HCT116 (cell line): ENCODE results near the gene GTF2H2C. TPM values are rescaled to one million over a fixed set of nuclear protein-coding genes. Genes with fewer than 3 reads are reported as not detected.

Source experiments
- ATAC-seq: fragments of 200-7000 bp; cut with Tn5 transposase; 2 replicates; pipeline ENCODE4 v1.9.1; 2020; ENCODE audit warnings: mild to moderate bottlenecking, moderate library complexity
- BruUV-seq: library from RNA; stranded (reverse); fragments of 400-500 nt; replicated peaks from 2 replicates; lab custom pipeline; 2021; lab: Mats Ljungman, UMichigan
- CTCF ChIA-PET: fragments of 300-600 bp; sonication (Branson Sonifier 250); formaldehyde crosslinking; loops from one replicate; lab custom pipeline; 2021; ENCODE audit warnings: antibody characterized with exemption; lab: Charles Lee
- POLR2A ChIA-PET: fragments of 300-600, 350-600 bp; sonication (Branson Sonifier 250); formaldehyde crosslinking; loops from one replicate; lab custom pipeline; 2021; ENCODE audit warnings: antibody characterized with exemption; lab: Charles Lee
- RAD21 ChIA-PET, 2 experiments: fragments of 300-600 bp; sonication (Branson Sonifier 250); formaldehyde crosslinking; loops; one replicate each; lab custom pipeline; 2023; ENCODE audit warnings: low total read pairs in 2 of 2; ENCODE audit not compliant: uncharacterized antibody in 2 of 2, unreplicated experiment in 2 of 2, low non-redundant PET in 1 of 2; lab: Charles Lee
- DNase-seq: peaks from one replicate; pipeline ENCODE4 v3.0.0-alpha.2; 2010; ENCODE audit warnings: low read depth, low spot score
- H2AFZ ChIP-seq: fragments of 200-600 bp; shearing (Covaris generic), sonication (generic); 2 replicates; pipeline ENCODE4 v1.6.1; 2017; ENCODE audit warnings: low read depth, mixed run types, mixed read lengths, antibody characterized with exemption, low read length; ENCODE audit not compliant: poor library complexity, severe bottlenecking
- H3K27ac ChIP-seq: 2 replicates; pipeline ENCODE4 v1.5.1; 2012; ENCODE audit warnings: low read depth, low read length
- H3K27me3 ChIP-seq: fragments of 200-600 bp; sonication (generic); 2 replicates; pipeline ENCODE4 v1.6.1; 2016; ENCODE audit warnings: mixed run types, low read length, mixed read lengths; ENCODE audit not compliant: insufficient read depth
- H3K36me3 ChIP-seq, 2 experiments: fragments of 200-500 bp in 1 of 2; fragments of 200-600 bp in 1 of 2; sonication (Bioruptor generic) in 1 of 2; sonication (generic) in 1 of 2; 2 replicates each; pipeline versions ENCODE4 v1.5.1 to v1.6.1; 2014 to 2016; ENCODE audit warnings: low read length in 2 of 2, inconsistent platforms in 1 of 2, mixed read lengths in 1 of 2, mixed run types in 1 of 2; ENCODE audit not compliant: insufficient read depth in 2 of 2, control insufficient read depth in 1 of 2
- H3K4me1 ChIP-seq, 2 experiments: fragments of 200-600 bp in 1 of 2; sonication (generic) in 1 of 2; 2 replicates each; pipeline versions ENCODE4 v1.5.1 to v1.6.1; 2012 to 2017; ENCODE audit warnings: low read length in 2 of 2, inconsistent platforms in 1 of 2, mild to moderate bottlenecking in 1 of 2, mixed read lengths in 1 of 2, mixed run types in 1 of 2, moderate library complexity in 1 of 2; ENCODE audit not compliant: insufficient read depth in 2 of 2, control insufficient read depth in 1 of 2
- H3K4me2 ChIP-seq: fragments of 200-600 bp; sonication (generic); 2 replicates; pipeline ENCODE4 v1.6.1; 2017; ENCODE audit warnings: mixed run types, low read length, mixed read lengths
- H3K4me3 ChIP-seq, 2 experiments: fragments of 200-600 bp in 1 of 2; sonication (generic) in 1 of 2; replicated peaks in 1 of 2; 2 replicates each; pipeline ENCODE4 v1.5.1; 2011 to 2016; ENCODE audit warnings: low read length in 2 of 2, control low read depth in 1 of 2, low read depth in 1 of 2, mild to moderate bottlenecking in 1 of 2, mixed read lengths in 1 of 2, mixed run types in 1 of 2
- H3K79me2 ChIP-seq: fragments of 200-600 bp; sonication (generic); 2 replicates; pipeline ENCODE4 v1.6.1; 2017; ENCODE audit warnings: mild to moderate bottlenecking, mixed run types, low read length, moderate library complexity, mixed read lengths; ENCODE audit not compliant: insufficient read depth
- H3K9ac ChIP-seq: fragments of 200-600 bp; sonication (generic); 2 replicates; pipeline ENCODE4 v1.6.1; 2016; ENCODE audit warnings: low read length, mixed read lengths
- H3K9me2 ChIP-seq: fragments of 200-600 bp; sonication (generic), shearing (Covaris generic); 2 replicates; pipeline ENCODE4 v1.6.1; 2017; ENCODE audit warnings: mixed run types, mild to moderate bottlenecking, moderate library complexity; ENCODE audit not compliant: insufficient read depth
- H3K9me3 ChIP-seq, 2 experiments: fragments of 200-500 bp in 1 of 2; fragments of 200-600 bp in 1 of 2; sonication (Bioruptor generic) in 1 of 2; sonication (generic) in 1 of 2; 2 replicates each; pipeline ENCODE4 v1.6.1; 2014 to 2017; ENCODE audit warnings: low read length in 2 of 2, mixed read lengths in 2 of 2, inconsistent platforms in 1 of 2, low read depth in 1 of 2, mild to moderate bottlenecking in 1 of 2, mixed run types in 1 of 2, moderate library complexity in 1 of 2; ENCODE audit not compliant: control insufficient read depth in 1 of 2, insufficient read depth in 1 of 2
- H4K20me1 ChIP-seq: fragments of 200-600 bp; sonication (generic), shearing (Covaris generic); 2 replicates; pipeline ENCODE4 v1.6.1; 2017; ENCODE audit warnings: mixed run types, mild to moderate bottlenecking, moderate library complexity; ENCODE audit not compliant: insufficient read depth
- ATF3 ChIP-seq: IDR thresholded peaks from 2 replicates; pipeline ENCODE4 v1.6.1; 2012
- CBX3 ChIP-seq: IDR thresholded peaks from 2 replicates; pipeline ENCODE4 v1.6.1; 2012; ENCODE audit warnings: low read depth
- CEBPB ChIP-seq: IDR thresholded peaks from 2 replicates; pipeline ENCODE4 v1.6.1; 2012; ENCODE audit warnings: low read depth
- CTCF ChIP-seq, 3 experiments: fragments of 200-600 bp in 1 of 3; sonication (generic) in 1 of 3; IDR thresholded peaks in 2 of 3; conservative IDR thresholded peaks in 1 of 3; 2 replicates each; pipeline ENCODE4 v1.5.1; 2012 to 2017; ENCODE audit warnings: low read depth in 2 of 3, low read length in 2 of 3, antibody characterized with exemption in 1 of 3, borderline replicate concordance in 1 of 3, control low read depth in 1 of 3, mild to moderate bottlenecking in 1 of 3, mixed read lengths in 1 of 3, mixed run types in 1 of 3, moderate library complexity in 1 of 3; ENCODE audit not compliant: insufficient read depth in 1 of 3
- EGR1 ChIP-seq: IDR thresholded peaks from 2 replicates; pipeline ENCODE4 v1.6.1; 2012; ENCODE audit warnings: low read depth
- EZH2 ChIP-seq: fragments of 200-600 bp; sonication (generic); IDR thresholded peaks from 2 replicates; pipeline ENCODE4 v1.6.1; 2017; ENCODE audit warnings: antibody characterized with exemption, mixed run types
- FOSL1 ChIP-seq: IDR thresholded peaks from 2 replicates; pipeline ENCODE4 v1.6.1; 2012; ENCODE audit warnings: low read depth
- JUND ChIP-seq: IDR thresholded peaks from 2 replicates; pipeline ENCODE4 v1.6.1; 2012
- MAX ChIP-seq: IDR thresholded peaks from 2 replicates; pipeline ENCODE4 v1.6.1; 2012
- POLR2AphosphoS5 ChIP-seq: IDR thresholded peaks from 2 replicates; pipeline ENCODE4 v1.6.1; 2011; ENCODE audit warnings: mild to moderate bottlenecking, low read depth, low read length, moderate library complexity
- SIN3A ChIP-seq: IDR thresholded peaks from 2 replicates; pipeline ENCODE4 v1.6.1; 2012; ENCODE audit warnings: low read depth
- SP1 ChIP-seq: IDR thresholded peaks from 2 replicates; pipeline ENCODE4 v1.6.1; 2012; ENCODE audit warnings: low read depth
- SRF ChIP-seq: IDR thresholded peaks from 2 replicates; pipeline ENCODE4 v1.6.1; 2012; ENCODE audit warnings: low read depth
- YY1 ChIP-seq: IDR thresholded peaks from 2 replicates; pipeline ENCODE4 v1.6.1; 2011; ENCODE audit warnings: low read length, low read depth, moderate library complexity, mild to moderate bottlenecking; ENCODE audit not compliant: insufficient replicate concordance; ENCODE audit errors: extremely low read depth
- ZNF274 ChIP-seq: fragments of 200-500 bp; sonication (Bioruptor generic); IDR thresholded peaks from 2 replicates; pipeline ENCODE4 v1.6.1; 2014; ENCODE audit warnings: mild to moderate bottlenecking, low read depth, low read length, inconsistent platforms
- intact Hi-C: fragments of 100-400 bp; cut with micrococcal nuclease; formaldehyde crosslinking; loops from 2 replicates; pipeline ENCODE4 v1.10.0; 2022
- total RNA-seq: library from RNA; stranded (reverse); gene quantifications from one replicate; pipeline ENCODE4 v1.2.1, GENCODE V29; 2021; ENCODE audit not compliant: unreplicated experiment

GTF2H2C gene
- total RNA-seq, 1 experiment from 2014 or later: 65.2 TPM

- H4K20me1 ChIP-seq: no peaks in the 10 kb centered on the region; the same call in 1 of the 2 replicates
- POLR2A ChIA-PET: interaction anchor here (0.6 to 1.0 kb wide), 2 partner anchors 10 to 15 kb away, joined by 3 to 5 read pairs; no protein-coding TSS in a partner anchor
- no peaks in the 10 kb centered on the region for H3K9me2 ChIP-seq
- H3K27me3 ChIP-seq: no peaks in the 10 kb centered on the region
- TF ChIP-seq CBX3 (peak; percentile 49; the same call in 1 of the 2 replicates), ATF3 (no peak), ZNF274 (no peak), YY1 (no peak), CTCF (IDR thresholded peaks at IDR 0.05 in 2 of 3, conservative IDR thresholded peaks at IDR 0.05 in 1 of 3; ENCODE audit: borderline replicate concordance in 1 of 3, insufficient read depth in 1 of 3, low read depth in 2 of 3, low read length in 2 of 3) (no peak), MAX (peak; percentile 43), POLR2AphosphoS5 (no peak), SIN3A (peak; percentile 44; the same call in 1 of the 2 replicates), SRF (0 out of 2 replicates have a peak, but pooled peaks have one; percentile 11), FOSL1 (no peak; the same call in 1 of the 2 replicates), CEBPB (peak; percentile 59), SP1 (peak; percentile 65), EGR1 (peak; percentile 34; the same call in 1 of the 2 replicates), JUND (peak; percentile 36; the same call in 1 of the 2 replicates), EZH2 (no peak)
- TF ChIP-seq, all 23 proteins: peak for 8
- Histone ChIP-seq H3K4me3 (peak overlapping the region in 1 of 2 experiments; percentile 14; a peak in 1 of 4 replicates), H3K27ac (peak overlapping the region; percentile 60), H3K79me2 (peaks cover 37% of the 10 kb centered on the region), H3K9me3 (no peaks in the 10 kb centered on the region), H2AFZ (no peak overlapping the region), H3K4me2 (peak overlapping the region; percentile 60), H3K36me3 (no peaks in the 10 kb centered on the region), H3K9ac (peak overlapping the region; percentile 9), H3K4me1 (peaks cover 53 to 56% of the 10 kb centered on the region in 2 experiments)
- intact Hi-C loops: no loop called here
- BruUV-seq: no TSS peak
- CTCF ChIA-PET: no interaction called here
- ATAC-seq (peak; percentile 37), DNase-seq (no peak)
- RAD21 ChIA-PET: no interaction called here
Measured at GRCh38 chr5:69517763-69518212, 42.2 kb upstream of the GTF2H2C start.
